HG03039 (cell line): Measurements from ENCODE around the gene MANEA.
"Not testable (repeated sequence)": the region's sequence is repeated elsewhere in the genome, so short reads cannot be mapped to it uniquely, and the experiment has no call there.

Experiments
- ATAC-seq: cut with Tn5 transposase; IDR thresholded peaks from one replicate; pipeline ENCODE4 v1.9.1; 2021; ENCODE audit warnings: mild to moderate bottlenecking, moderate library complexity; ENCODE audit not compliant: unreplicated experiment

The MANEA gene

DNA sequence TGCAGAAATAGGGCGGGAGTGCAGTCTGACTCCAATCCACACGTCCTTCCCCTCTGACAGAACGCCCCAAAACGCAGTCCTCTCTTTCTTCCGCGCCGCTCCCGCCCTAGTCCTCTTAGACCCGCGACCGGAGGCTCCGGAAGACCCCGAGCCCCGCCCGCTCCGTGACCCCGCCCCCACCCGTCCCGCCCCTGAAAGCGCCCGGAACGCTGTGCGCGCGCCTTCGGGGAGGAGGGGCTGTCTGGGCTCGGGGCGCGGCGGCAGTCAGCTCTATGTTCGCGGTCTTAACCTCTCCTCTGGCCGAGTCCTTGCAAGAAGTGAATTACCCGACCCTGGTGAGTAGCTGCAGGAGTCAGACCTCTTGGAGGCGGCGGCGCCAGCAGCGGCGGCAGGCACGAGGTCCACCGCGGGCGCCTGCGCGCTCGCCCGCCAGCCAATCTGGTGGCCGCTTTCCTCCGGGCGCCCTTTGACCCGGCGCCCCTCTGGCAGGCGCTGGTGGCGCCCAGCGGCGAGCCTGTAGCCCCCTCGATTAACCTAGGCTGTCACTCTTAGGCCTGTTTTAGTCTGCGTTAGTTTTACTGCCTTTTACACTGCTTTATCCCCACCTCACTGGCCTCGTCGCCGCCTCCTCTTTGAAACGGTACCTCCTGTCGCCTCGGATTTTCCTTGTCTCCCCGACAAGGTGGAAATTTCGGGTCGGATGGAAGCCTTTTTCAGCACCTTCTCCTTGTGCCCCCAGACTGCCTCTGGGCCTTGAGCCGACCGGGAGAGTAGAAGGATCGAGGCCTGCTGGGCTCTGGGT is at the start of gene MANEA:
Gene MANEA (plus strand): TSS at position 232 of the 802 bp plus-strand sequence. CDS start 8,905 bp downstream, outside the sequence.
- ATAC-seq, result peak; percentile 75

GRCh38 chr6:95529762-95530161 is 47.6 kb upstream of the MANEA start:
- ATAC-seq, result no peak

DNA sequence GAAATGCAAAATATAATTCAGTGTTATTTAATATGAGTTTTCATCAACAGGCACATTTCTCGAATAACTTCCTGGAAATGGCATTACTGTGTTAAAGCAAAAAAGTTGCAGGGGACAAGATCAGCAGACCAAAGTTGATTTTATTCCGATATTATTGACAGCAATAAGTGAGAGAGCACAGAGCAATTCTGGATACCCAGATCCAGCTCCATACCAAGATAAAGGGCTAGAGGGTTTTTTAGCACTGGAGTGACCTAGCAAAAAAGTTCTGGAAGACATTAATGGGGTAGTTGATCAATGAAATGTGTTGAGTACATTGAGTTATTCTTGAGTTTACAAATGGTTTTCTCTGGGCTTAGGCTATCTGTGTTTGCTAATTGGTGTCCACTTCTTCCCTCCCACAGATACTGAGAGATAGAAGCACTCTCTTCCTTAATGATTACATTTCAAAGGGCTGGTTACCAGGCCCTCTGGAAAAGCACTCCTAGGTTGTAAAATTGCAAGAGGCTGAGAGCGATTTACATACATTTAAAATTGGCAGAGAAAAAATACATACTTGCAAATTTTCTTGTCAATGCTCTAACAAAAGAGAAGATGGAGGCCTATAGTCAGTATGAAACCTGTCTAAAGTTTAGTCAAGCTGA is 47.0 kb upstream of the MANEA start:
- no peak for ATAC-seq

- no peak for ATAC-seq
Observed at GRCh38 chr6:95543798-95544197, 33.5 kb upstream of the MANEA start.

GRCh38 chr6:95544517-95545225 is 32.7 kb upstream of the MANEA start:
- no peak for ATAC-seq

DNA sequence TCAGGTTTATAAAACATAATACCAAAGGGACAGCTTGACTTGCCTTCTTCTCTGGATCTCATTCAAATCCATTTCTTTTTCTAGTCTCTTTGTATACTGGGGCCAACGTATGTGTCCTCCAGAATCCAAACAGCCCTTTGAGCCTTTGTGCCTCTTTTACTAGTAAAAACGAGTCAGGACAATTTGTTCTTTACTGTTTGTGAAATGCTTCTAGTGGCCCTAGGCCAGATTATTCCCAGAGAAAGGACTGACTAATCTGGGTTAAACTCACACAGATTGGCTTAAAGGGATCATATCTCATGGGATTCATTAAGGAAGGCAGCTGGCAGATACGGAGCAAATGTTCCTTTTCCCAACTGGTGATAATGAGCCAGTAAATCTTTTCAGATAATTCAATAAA is 32.1 kb upstream of the MANEA start:
- ATAC-seq, result no peak

GRCh38 chr6:95545686-95546085 is 31.6 kb upstream of the MANEA start:
- no peak for ATAC-seq

- ATAC-seq, result no peak
Observed at GRCh38 chr6:95546148-95546547, 31.2 kb upstream of the MANEA start.

GRCh38 chr6:95547043-95547442 is 30.3 kb upstream of the MANEA start:
- no peak for ATAC-seq

- ATAC-seq, result no peak
Observed at GRCh38 chr6:95548188-95548786, 29.0 kb upstream of the MANEA start.

DNA sequence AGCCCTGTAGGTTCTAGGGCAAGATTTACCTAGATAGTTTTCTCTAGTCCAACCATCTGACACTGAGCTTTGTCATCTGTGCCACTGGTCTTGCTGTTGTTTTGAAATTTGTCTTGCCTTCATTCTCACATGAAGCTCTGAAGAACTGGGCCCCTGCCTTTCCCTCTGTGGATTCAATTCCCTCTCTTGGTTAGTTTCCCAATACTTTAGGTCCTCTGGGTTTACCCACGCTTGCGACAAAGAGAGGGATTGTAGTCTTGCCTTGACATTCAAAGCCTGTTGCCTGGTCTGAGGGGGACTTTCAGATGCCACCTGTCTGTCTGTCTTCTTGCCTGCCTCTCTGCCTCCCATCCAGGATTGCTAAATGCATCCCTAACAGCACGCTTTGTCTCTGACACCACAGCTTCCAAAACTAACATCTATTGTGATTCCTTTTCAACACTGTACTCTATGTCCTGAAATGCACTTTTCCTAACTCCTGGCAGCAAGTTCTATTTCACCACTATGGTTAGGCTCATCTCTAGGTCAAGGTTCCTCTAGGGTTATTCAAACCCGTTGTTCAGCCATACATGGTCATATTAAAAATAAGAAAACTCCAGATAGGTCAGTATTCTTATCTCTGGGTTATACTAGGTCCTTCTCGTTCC is 25.5 kb upstream of the MANEA start:
- no peak for ATAC-seq

DNA sequence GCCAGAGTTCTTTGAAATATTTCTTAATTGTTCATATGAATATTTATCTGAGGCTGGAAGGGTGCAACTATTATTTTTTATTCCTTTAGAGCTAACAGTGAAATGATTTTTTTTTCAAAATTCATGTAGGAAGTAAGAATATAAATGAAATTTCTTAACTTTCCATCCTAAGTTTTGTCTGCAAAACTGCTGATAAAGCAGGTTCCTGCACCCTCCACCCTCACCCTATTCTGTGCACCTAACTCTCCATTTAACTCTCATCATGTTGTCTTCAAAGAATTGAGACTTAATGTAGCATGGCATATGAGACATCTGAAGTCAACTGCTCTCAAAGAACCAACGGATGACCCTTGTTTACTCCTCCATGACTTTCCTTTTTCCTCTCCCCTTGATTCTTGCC is 23.5 kb upstream of the MANEA start:
- no peak for ATAC-seq

GRCh38 chr6:95560956-95561355 is 16.4 kb upstream of the MANEA start:
- ATAC-seq, result not testable (repeated sequence)

DNA sequence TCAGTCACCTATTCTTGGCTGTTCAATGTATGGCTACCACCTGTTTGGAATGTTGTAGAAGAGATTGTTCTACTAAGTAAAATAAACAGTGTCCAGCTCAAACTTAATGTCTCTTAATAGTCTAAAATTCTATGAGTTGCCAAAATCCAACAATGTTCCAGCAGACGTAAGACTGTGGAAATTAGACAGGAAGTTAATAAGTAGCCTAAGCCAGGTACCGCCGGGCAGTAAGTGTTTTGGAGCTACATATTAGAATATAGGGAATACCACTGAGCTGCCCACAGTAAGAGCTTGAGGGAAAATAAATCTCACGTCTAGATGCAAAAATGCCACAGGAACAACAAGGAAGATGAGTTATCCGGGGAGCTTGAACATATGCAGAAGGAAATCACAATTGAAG is 7.8 kb upstream of the MANEA start:
- no peak for ATAC-seq

- ATAC-seq, result no peak
Observed at GRCh38 chr6:95572098-95572497, 5.2 kb upstream of the MANEA start.

DNA sequence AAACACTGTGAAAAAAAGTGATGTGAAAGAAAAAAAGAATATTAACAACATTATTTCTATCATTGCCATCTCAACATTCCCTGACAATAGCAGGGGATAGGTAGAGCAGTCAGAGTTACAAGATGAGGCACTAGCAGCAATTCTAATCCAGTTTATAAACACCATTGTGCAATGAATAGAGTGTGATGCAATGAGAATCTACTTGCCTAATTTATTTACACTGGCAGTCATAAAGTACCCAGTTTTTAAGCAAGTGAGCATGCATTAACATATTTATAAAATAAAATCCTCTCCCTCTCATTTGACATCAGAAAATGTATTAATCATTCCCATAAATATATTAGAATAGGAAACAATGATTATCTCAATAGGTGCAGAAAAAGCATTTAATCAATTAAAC is 2.5 kb upstream of the MANEA start:
- no peak for ATAC-seq

- no peak for ATAC-seq
Observed at GRCh38 chr6:95576218-95576997, 927 bp upstream of the MANEA start.

DNA sequence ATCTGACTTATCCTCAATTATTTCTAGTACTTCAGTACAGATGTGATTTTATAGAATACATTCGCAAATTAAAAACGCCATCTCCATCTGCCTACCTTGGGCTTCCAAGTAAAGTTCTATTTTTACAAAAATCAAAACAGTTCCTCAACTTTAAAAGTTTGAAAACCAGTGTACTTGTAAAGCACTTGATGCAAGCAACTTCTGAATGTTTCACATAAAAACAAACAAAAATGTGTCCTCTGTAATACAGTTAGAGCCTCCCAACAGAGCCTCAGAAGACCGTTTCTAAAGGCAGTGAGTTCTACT is 384 bp upstream of the MANEA start:
- ATAC-seq, result no peak

- peak; percentile 7 for ATAC-seq
Observed at GRCh38 chr6:95578106-95578410, 723 bp downstream of the MANEA start.

DNA sequence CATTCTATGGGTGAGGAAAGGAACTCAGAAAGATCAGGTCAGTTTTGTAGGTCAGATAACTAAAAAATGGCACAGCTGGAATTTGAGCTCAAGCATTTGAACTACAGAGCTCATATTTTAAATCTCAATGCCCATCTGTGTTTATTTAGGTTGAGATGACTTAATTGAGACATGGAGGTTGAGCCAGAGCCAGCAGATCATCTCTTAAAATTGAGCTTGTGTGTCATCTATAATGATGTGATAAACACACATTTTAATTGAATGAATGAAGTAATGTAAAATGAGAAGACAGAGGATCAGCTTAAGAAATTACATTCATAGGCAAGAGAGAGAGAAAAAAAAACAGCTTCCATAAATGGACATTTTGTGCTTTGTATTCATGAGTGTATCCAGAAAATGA is 3.7 kb downstream of the MANEA start:
- ATAC-seq, result no peak

DNA sequence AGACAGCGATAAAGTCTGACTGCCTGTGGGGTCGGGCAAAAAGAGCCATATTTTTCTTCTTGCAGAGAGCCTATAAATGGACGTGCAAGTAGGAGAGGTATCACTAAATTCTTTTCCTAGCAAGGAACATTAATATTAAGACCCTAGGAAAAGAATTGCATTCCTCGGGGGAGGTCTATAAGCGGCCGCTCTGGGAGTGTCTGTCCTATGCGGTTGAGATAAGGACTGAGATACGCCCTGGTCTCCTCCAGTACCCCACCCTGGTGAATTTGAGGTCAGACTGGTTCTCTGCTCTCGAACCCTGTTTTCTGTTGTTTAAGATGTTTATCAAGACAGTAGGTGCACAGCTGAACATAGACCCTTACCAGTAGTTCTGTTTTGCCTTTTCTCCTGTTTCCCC is 6.9 kb downstream of the MANEA start:
- not testable (repeated sequence) for ATAC-seq
